SK-N-SH (cell line): ENCODE measurements around the gene SLC51A.
"Not testable (repeated sequence)": the region's sequence is repeated elsewhere in the genome, so short reads cannot be mapped to it uniquely, and the experiment has no call there.

Experiments
- EP300 ChIP-seq, 2 experiments: IDR thresholded peaks; 2 replicates each; pipeline versions ENCODE4 v1.4.0 to v1.6.1; 2012; ENCODE audit warnings: borderline replicate concordance in 1 of 2, low read depth in 1 of 2, low read length in 1 of 2
- EZH2phosphoT487 ChIP-seq: fragments of 200-600 bp; sonication (generic); IDR thresholded peaks from 2 replicates; pipeline ENCODE4 v1.6.1; 2017; ENCODE audit warnings: low read depth, mixed run types, mild to moderate bottlenecking, antibody characterized with exemption, moderate library complexity, borderline replicate concordance
- FOSL2 ChIP-seq: IDR thresholded peaks from 2 replicates; pipeline ENCODE4 v1.4.0; 2012; ENCODE audit warnings: low read depth, mild to moderate bottlenecking, moderate library complexity, borderline replicate concordance
- GABPA ChIP-seq: IDR thresholded peaks from 2 replicates; pipeline ENCODE4 v1.4.0; 2012; ENCODE audit warnings: low read depth, mild to moderate bottlenecking
- POLR2AphosphoS5 ChIP-seq: IDR thresholded peaks from 2 replicates; pipeline ENCODE4 v1.6.1; 2012; ENCODE audit warnings: low read depth, low read length
- RAD21 ChIP-seq: IDR thresholded peaks from 2 replicates; pipeline ENCODE4 v1.6.1; 2012; ENCODE audit warnings: mild to moderate bottlenecking, low read length
- RXRA ChIP-seq: IDR thresholded peaks from 2 replicates; pipeline ENCODE4 v1.4.0; 2012; ENCODE audit warnings: low read depth, mild to moderate bottlenecking, borderline replicate concordance
- TAF1 ChIP-seq: IDR thresholded peaks from 2 replicates; pipeline ENCODE4 v1.6.1; 2012; ENCODE audit warnings: low read depth, mild to moderate bottlenecking, low read length, moderate library complexity, borderline replicate concordance
- TF ChIP-seq, protein P1 (sequence below): fragments of 200-600 bp; sonication (generic); IDR thresholded peaks from 2 replicates; pipeline ENCODE4 v1.6.1; 2017; ENCODE audit warnings: antibody characterized with exemption, mild to moderate bottlenecking, moderate library complexity
- TF ChIP-seq, protein P2 (sequence below): IDR thresholded peaks from 2 replicates; pipeline ENCODE4 v1.4.0; 2012; ENCODE audit warnings: low read depth
- TF ChIP-seq, protein P3 (sequence below): IDR thresholded peaks from 2 replicates; pipeline ENCODE4 v1.4.0; 2012; ENCODE audit warnings: low read depth, borderline replicate concordance
- TF ChIP-seq, protein P4 (sequence below): fragments of 150-350 bp; IDR thresholded peaks from 2 replicates; pipeline ENCODE4 v1.6.1; 2016; ENCODE audit warnings: mild to moderate bottlenecking, low read depth, low read length

GRCh38 chr3:196205442-196206205 lies 10.7 kb upstream of the SLC51A start:
- TF ChIP-seq EZH2phosphoT487; RAD21; TAF1; POLR2AphosphoS5; EP300 (IDR thresholded peaks at IDR 0.05; ENCODE audit: borderline replicate concordance in 1 of 2, low read depth in 1 of 2, low read length in 1 of 2); FOSL2; GABPA; RXRA: not testable (repeated sequence)
- TF ChIP-seq, protein P1, sequence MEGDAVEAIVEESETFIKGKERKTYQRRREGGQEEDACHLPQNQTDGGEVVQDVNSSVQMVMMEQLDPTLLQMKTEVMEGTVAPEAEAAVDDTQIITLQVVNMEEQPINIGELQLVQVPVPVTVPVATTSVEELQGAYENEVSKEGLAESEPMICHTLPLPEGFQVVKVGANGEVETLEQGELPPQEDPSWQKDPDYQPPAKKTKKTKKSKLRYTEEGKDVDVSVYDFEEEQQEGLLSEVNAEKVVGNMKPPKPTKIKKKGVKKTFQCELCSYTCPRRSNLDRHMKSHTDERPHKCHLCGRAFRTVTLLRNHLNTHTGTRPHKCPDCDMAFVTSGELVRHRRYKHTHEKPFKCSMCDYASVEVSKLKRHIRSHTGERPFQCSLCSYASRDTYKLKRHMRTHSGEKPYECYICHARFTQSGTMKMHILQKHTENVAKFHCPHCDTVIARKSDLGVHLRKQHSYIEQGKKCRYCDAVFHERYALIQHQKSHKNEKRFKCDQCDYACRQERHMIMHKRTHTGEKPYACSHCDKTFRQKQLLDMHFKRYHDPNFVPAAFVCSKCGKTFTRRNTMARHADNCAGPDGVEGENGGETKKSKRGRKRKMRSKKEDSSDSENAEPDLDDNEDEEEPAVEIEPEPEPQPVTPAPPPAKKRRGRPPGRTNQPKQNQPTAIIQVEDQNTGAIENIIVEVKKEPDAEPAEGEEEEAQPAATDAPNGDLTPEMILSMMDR = not testable (repeated sequence)
- TF ChIP-seq, protein P2, sequence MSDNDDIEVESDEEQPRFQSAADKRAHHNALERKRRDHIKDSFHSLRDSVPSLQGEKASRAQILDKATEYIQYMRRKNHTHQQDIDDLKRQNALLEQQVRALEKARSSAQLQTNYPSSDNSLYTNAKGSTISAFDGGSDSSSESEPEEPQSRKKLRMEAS = not testable (repeated sequence)
- TF ChIP-seq, protein P3, sequence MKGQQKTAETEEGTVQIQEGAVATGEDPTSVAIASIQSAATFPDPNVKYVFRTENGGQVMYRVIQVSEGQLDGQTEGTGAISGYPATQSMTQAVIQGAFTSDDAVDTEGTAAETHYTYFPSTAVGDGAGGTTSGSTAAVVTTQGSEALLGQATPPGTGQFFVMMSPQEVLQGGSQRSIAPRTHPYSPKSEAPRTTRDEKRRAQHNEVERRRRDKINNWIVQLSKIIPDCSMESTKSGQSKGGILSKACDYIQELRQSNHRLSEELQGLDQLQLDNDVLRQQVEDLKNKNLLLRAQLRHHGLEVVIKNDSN = not testable (repeated sequence)
- TF ChIP-seq, protein P4, sequence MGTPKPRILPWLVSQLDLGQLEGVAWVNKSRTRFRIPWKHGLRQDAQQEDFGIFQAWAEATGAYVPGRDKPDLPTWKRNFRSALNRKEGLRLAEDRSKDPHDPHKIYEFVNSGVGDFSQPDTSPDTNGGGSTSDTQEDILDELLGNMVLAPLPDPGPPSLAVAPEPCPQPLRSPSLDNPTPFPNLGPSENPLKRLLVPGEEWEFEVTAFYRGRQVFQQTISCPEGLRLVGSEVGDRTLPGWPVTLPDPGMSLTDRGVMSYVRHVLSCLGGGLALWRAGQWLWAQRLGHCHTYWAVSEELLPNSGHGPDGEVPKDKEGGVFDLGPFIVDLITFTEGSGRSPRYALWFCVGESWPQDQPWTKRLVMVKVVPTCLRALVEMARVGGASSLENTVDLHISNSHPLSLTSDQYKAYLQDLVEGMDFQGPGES = not testable (repeated sequence)
